Keratinocyte (primary cell): Measurements from ENCODE around the gene VWDE. TPM values are rescaled to one million over a fixed set of nuclear protein-coding genes. Genes with fewer than 3 reads are reported as not detected.

Experiments
- DNase-seq: peaks from one replicate; pipeline ENCODE4 v3.0.0-alpha.2; 2011; ENCODE audit warnings: low read depth, missing footprints, low spot score
- FAIRE-seq: peaks from 2 replicates; lab custom pipeline; 2011; peaks lifted over from hg19 to GRCh38; lab: Jason Lieb, UNC
- H2AFZ ChIP-seq: 2 replicates; pipeline ENCODE4 v1.6.0; 2012; ENCODE audit warnings: low read length, control low read depth, inconsistent platforms; ENCODE audit not compliant: control insufficient read depth
- H3K27ac ChIP-seq: 2 replicates; pipeline ENCODE4 v1.5.1; 2011; ENCODE audit warnings: low read length; ENCODE audit not compliant: control insufficient read depth, insufficient read depth
- H3K27me3 ChIP-seq: 3 replicates; pipeline ENCODE4 v1.6.0; 2011; ENCODE audit warnings: low read length; ENCODE audit not compliant: control insufficient read depth, insufficient read depth; ENCODE audit errors: extremely low read depth
- H3K36me3 ChIP-seq, 2 experiments: 2 replicates in 1 of 2; 3 replicates in 1 of 2; pipeline ENCODE4 v1.5.1; 2011; ENCODE audit warnings: low read length in 2 of 2, mild to moderate bottlenecking in 1 of 2; ENCODE audit not compliant: control insufficient read depth in 2 of 2, insufficient read depth in 2 of 2; ENCODE audit errors: extremely low read depth in 1 of 2
- H3K4me1 ChIP-seq: 3 replicates; pipeline ENCODE4 v1.5.1; 2011; ENCODE audit warnings: low read length; ENCODE audit not compliant: control insufficient read depth, insufficient read depth; ENCODE audit errors: extremely low read depth
- H3K4me2 ChIP-seq: 3 replicates; pipeline ENCODE4 v1.6.0; 2011; ENCODE audit warnings: low read depth, low read length; ENCODE audit not compliant: control insufficient read depth, insufficient read depth; ENCODE audit errors: extremely low read depth
- H3K4me3 ChIP-seq, 3 experiments: fragments of 200-600 bp in 1 of 3; sonication (generic) in 1 of 3; 2 replicates in 2 of 3; 3 replicates in 1 of 3; pipeline ENCODE4 v1.5.1; 2011 to 2016; ENCODE audit warnings: low read length in 3 of 3, mild to moderate bottlenecking in 3 of 3, control low read depth in 2 of 3, inconsistent platforms in 1 of 3, low read depth in 1 of 3, mixed read lengths in 1 of 3, mixed run types in 1 of 3, moderate library complexity in 1 of 3; ENCODE audit not compliant: control insufficient read depth in 2 of 3, insufficient read depth in 2 of 3; ENCODE audit errors: extremely low read depth in 1 of 3
- H3K79me2 ChIP-seq: 2 replicates; pipeline ENCODE4 v1.6.0; 2012; ENCODE audit warnings: low read length; ENCODE audit not compliant: control insufficient read depth, insufficient read depth
- H3K9ac ChIP-seq: 3 replicates; pipeline ENCODE4 v1.6.0; 2011; ENCODE audit warnings: low read length; ENCODE audit not compliant: control insufficient read depth, insufficient read depth; ENCODE audit errors: extremely low read depth
- H3K9me1 ChIP-seq: 3 replicates; pipeline ENCODE4 v1.6.0; 2011; ENCODE audit warnings: low read length; ENCODE audit not compliant: control insufficient read depth, insufficient read depth; ENCODE audit errors: extremely low read depth
- H3K9me3 ChIP-seq: 2 replicates; pipeline ENCODE4 v1.5.1; 2012; ENCODE audit warnings: low read depth, low read length; ENCODE audit not compliant: control insufficient read depth
- H4K20me1 ChIP-seq: 3 replicates; pipeline ENCODE4 v1.6.0; 2011; ENCODE audit warnings: low read length; ENCODE audit not compliant: control insufficient read depth, insufficient read depth; ENCODE audit errors: extremely low read depth
- EZH2 ChIP-seq: IDR thresholded peaks from one replicate; pipeline ENCODE4 v1.6.1; 2012; ENCODE audit warnings: inconsistent platforms, mild to moderate bottlenecking, low read length, moderate library complexity
- dilution Hi-C: fragments of 300-500 bp; cut with MboI; formaldehyde crosslinking; loops from one replicate; pipeline ENCODE4 v1.7.0; 2020; ENCODE audit warnings: low sequenced_read_pairs; ENCODE audit not compliant: extremely low pct_ligation_motif_present
- polyA plus RNA-seq, 5 experiments: library from polyadenylated mRNA; depleted of rRNA in 3 of 5; stranded (reverse) in 3 of 5; stranded (forward) in 1 of 5; unstranded in 1 of 5; fragments of >200 nt; gene quantifications; 1 replicate in 1 of 5; 2 replicates in 3 of 5; 3 replicates in 1 of 5; pipeline versions ENCODE4 v1.2.1 to v1.2.3, GENCODE V29; 2011 to 2012; ENCODE audit warnings: missing spikeins in 2 of 5, low read depth in 1 of 5, low replicate concordance in 1 of 5
- TF ChIP-seq, protein P1 (sequence below), 3 experiments: IDR thresholded peaks in 1 of 3; conservative IDR thresholded peaks in 1 of 3; optimal IDR thresholded peaks in 1 of 3; 2 replicates in 2 of 3; 3 replicates in 1 of 3; pipeline versions ENCODE3 to v1.5.1; 2011; ENCODE audit warnings: low read length in 3 of 3, mild to moderate bottlenecking in 3 of 3, moderate library complexity in 2 of 3, control low read depth in 1 of 3, inconsistent platforms in 1 of 3; ENCODE audit not compliant: insufficient read depth in 2 of 3; ENCODE audit errors: extremely low read depth in 1 of 3

Gene VWDE
- polyA plus RNA-seq, 1 donor (not counting 4 experiments of a cell fraction or from before 2014, with no cell fraction given) = 0.01 TPM

DNA sequence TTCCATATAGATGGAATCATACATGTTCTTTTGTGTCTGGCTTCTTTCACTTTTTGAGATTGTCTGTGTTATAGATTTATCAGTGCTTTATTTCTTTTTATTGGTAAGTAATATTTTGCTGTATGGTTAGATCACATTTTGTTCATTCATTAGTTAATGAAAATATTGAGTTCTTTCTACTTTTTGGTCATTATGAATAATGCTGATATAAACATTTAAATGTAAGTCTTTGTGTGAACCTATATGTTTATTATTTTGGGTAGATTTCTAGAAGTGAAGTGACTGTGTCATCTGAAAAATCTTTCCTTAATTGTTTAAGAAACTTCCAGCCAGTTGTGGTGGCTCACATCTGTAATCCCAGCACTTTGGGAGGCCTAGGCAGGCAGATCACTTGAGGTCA lies 11.4 kb upstream of the VWDE start:
- Histone ChIP-seq H3K4me2 (no peak overlapping the region), H3K9me3 (no peaks in the 10 kb centered on the region), H3K4me1 (no peaks in the 10 kb centered on the region), H3K9ac (no peak overlapping the region), H4K20me1 (no peaks in the 10 kb centered on the region), H3K27ac (no peak overlapping the region), H3K36me3 (no peaks in the 10 kb centered on the region), H3K4me3 (no peak overlapping the region), H3K27me3 (no peaks in the 10 kb centered on the region), H3K79me2 (no peaks in the 10 kb centered on the region), H2AFZ (no peak overlapping the region), H3K9me1 (no peaks in the 10 kb centered on the region)
- no peak for DNase-seq
- dilution Hi-C loops = no loop called here
- FAIRE-seq = no peak
- TF ChIP-seq EZH2 = no peak
- TF ChIP-seq, protein P1, sequence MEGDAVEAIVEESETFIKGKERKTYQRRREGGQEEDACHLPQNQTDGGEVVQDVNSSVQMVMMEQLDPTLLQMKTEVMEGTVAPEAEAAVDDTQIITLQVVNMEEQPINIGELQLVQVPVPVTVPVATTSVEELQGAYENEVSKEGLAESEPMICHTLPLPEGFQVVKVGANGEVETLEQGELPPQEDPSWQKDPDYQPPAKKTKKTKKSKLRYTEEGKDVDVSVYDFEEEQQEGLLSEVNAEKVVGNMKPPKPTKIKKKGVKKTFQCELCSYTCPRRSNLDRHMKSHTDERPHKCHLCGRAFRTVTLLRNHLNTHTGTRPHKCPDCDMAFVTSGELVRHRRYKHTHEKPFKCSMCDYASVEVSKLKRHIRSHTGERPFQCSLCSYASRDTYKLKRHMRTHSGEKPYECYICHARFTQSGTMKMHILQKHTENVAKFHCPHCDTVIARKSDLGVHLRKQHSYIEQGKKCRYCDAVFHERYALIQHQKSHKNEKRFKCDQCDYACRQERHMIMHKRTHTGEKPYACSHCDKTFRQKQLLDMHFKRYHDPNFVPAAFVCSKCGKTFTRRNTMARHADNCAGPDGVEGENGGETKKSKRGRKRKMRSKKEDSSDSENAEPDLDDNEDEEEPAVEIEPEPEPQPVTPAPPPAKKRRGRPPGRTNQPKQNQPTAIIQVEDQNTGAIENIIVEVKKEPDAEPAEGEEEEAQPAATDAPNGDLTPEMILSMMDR (optimal IDR thresholded peaks at IDR 0.05 in 1 of 3, IDR thresholded peaks at IDR 0.05 in 1 of 3, conservative IDR thresholded peaks at IDR 0.05 in 1 of 3; ENCODE audit: extremely low read depth in 1 of 3, insufficient read depth in 2 of 3, low read length in 3 of 3) = no peak

- DNase-seq (no peak), FAIRE-seq (no peak)
- H3K4me3 ChIP-seq = no peak overlapping the region
- no peaks in the 10 kb centered on the region for H3K36me3 ChIP-seq
- H3K27me3 ChIP-seq = no peaks in the 10 kb centered on the region
- no peak overlapping the region for H3K4me2 ChIP-seq
- H3K27ac ChIP-seq = no peak overlapping the region
- TF ChIP-seq EZH2 = no peak
- TF ChIP-seq, protein P1 (optimal IDR thresholded peaks at IDR 0.05 in 1 of 3, IDR thresholded peaks at IDR 0.05 in 1 of 3, conservative IDR thresholded peaks at IDR 0.05 in 1 of 3; ENCODE audit: extremely low read depth in 1 of 3, insufficient read depth in 2 of 3, low read length in 3 of 3) = no peak
- H3K79me2 ChIP-seq = no peaks in the 10 kb centered on the region
- no peaks in the 10 kb centered on the region for H3K9me1 ChIP-seq
- no peaks in the 10 kb centered on the region for H3K9me3 ChIP-seq
- no peak overlapping the region for H2AFZ ChIP-seq
- no peak overlapping the region for H3K9ac ChIP-seq
- no peaks in the 10 kb centered on the region for H4K20me1 ChIP-seq
- no peaks in the 10 kb centered on the region for H3K4me1 ChIP-seq
- dilution Hi-C loops = no loop called here
Observed at GRCh38 chr7:12412407-12412806, 8.7 kb upstream of the VWDE start.
